ENCODE measurements around the gene ZGLP1.
A peak's percentile ranks its signal among the peaks of the same experiment; 100 is the strongest.

Gene ZGLP1

GRCh38 chr19:10335352-10335985, 25.9 kb upstream of the ZGLP1 start:
- Histone ChIP-seq H3K27ac (ENCODE audit: low read depth, low read length) (no peak overlapping the region), H3K4me3 (ENCODE audit: low read depth, low read length) (peak overlapping the region; percentile 84)

GRCh38 chr19:10334588-10335351, 25.2 kb upstream of the ZGLP1 start:
- peak overlapping the region; percentile 84 for H3K4me3 ChIP-seq (ENCODE audit: low read depth, low read length)
- peaks cover 12% of the 10 kb centered on the region for H3K36me3 ChIP-seq (ENCODE audit: control insufficient read depth, insufficient read depth, low read length)
- no peaks in the 10 kb centered on the region for H3K27me3 ChIP-seq (ENCODE audit: control insufficient read depth, insufficient read depth, low read length)
- H3K4me1 ChIP-seq (ENCODE audit: control insufficient read depth, insufficient read depth, low read length) = peaks cover 27% of the 10 kb centered on the region
- peak overlapping the region; percentile 43 for H3K9ac ChIP-seq (ENCODE audit: low read length)
- no peaks in the 10 kb centered on the region for H3K9me3 ChIP-seq (ENCODE audit: control insufficient read depth, insufficient read depth, low read depth, low read length)
- no peak overlapping the region for H3K27ac ChIP-seq (ENCODE audit: low read depth, low read length)

More at GRCh38 chr19:10335352-10335985, 25.9 kb upstream of the ZGLP1 start:
- Histone ChIP-seq H3K36me3 (ENCODE audit: control insufficient read depth, insufficient read depth, low read length) (peaks cover 5% of the 10 kb centered on the region), H3K9ac (ENCODE audit: low read length) (no peak overlapping the region), H3K4me1 (ENCODE audit: control insufficient read depth, insufficient read depth, low read length) (peaks cover 28% of the 10 kb centered on the region), H3K27me3 (ENCODE audit: control insufficient read depth, insufficient read depth, low read length) (no peaks in the 10 kb centered on the region), H3K9me3 (ENCODE audit: control insufficient read depth, insufficient read depth, low read depth, low read length) (no peaks in the 10 kb centered on the region)

- Histone ChIP-seq H3K27me3 (ENCODE audit: control insufficient read depth, insufficient read depth, low read length) (no peaks in the 10 kb centered on the region), H3K4me1 (ENCODE audit: control insufficient read depth, insufficient read depth, low read length) (peaks cover 22% of the 10 kb centered on the region), H3K9ac (ENCODE audit: low read length) (peak overlapping the region; percentile 52), H3K36me3 (ENCODE audit: control insufficient read depth, insufficient read depth, low read length) (peaks cover 20% of the 10 kb centered on the region), H3K9me3 (ENCODE audit: control insufficient read depth, insufficient read depth, low read depth, low read length) (no peaks in the 10 kb centered on the region), H3K27ac (ENCODE audit: low read depth, low read length) (no peak overlapping the region), H3K4me3 (ENCODE audit: low read depth, low read length) (peak overlapping the region; percentile 84)
Observed at GRCh38 chr19:10333758-10334587, 24.4 kb upstream of the ZGLP1 start.

GRCh38 chr19:10332965-10333757, 23.5 kb upstream of the ZGLP1 start, which contains the start of gene RAVER1:
TSS of gene RAVER1 (minus strand) at chr19:10333529. CDS start at chr19:10333507, 22 bp downstream.
- Histone ChIP-seq H3K4me3 (ENCODE audit: low read depth, low read length) (peak within 1 kb of the TSS; percentile 84), H3K9ac (ENCODE audit: low read length) (peak within 1 kb of the TSS; percentile 95), H3K27me3 (ENCODE audit: control insufficient read depth, insufficient read depth, low read length) (no peaks in the 10 kb centered on the region), H3K36me3 (ENCODE audit: control insufficient read depth, insufficient read depth, low read length) (peaks cover 28% of the 10 kb centered on the region), H3K27ac (ENCODE audit: low read depth, low read length) (peak within 1 kb of the TSS; percentile 84; the same call in 1 of the 2 replicates), H3K4me1 (ENCODE audit: control insufficient read depth, insufficient read depth, low read length) (peaks cover 17% of the 10 kb centered on the region; the same call in 1 of the 2 replicates), H3K9me3 (ENCODE audit: control insufficient read depth, insufficient read depth, low read depth, low read length) (no peaks in the 10 kb centered on the region)

GRCh38 chr19:10332158-10332964, 22.7 kb upstream of the ZGLP1 start:
- Histone ChIP-seq H3K27ac (ENCODE audit: low read depth, low read length) (0 out of 2 replicates have a peak overlapping the region, but pooled peaks have one; percentile 84), H3K9me3 (ENCODE audit: control insufficient read depth, insufficient read depth, low read depth, low read length) (no peaks in the 10 kb centered on the region), H3K27me3 (ENCODE audit: control insufficient read depth, insufficient read depth, low read length) (no peaks in the 10 kb centered on the region), H3K4me3 (ENCODE audit: low read depth, low read length) (peak overlapping the region; percentile 84), H3K9ac (ENCODE audit: low read length) (peak overlapping the region; percentile 95), H3K36me3 (ENCODE audit: control insufficient read depth, insufficient read depth, low read length) (peaks cover 36% of the 10 kb centered on the region), H3K4me1 (ENCODE audit: control insufficient read depth, insufficient read depth, low read length) (peaks cover 17% of the 10 kb centered on the region; the same call in 1 of the 2 replicates)

- peaks cover 60% of the 10 kb centered on the region for H3K36me3 ChIP-seq (ENCODE audit: control insufficient read depth, insufficient read depth, low read length)
- no peak overlapping the region for H3K27ac ChIP-seq (ENCODE audit: low read depth, low read length)
- no peaks in the 10 kb centered on the region for H3K27me3 ChIP-seq (ENCODE audit: control insufficient read depth, insufficient read depth, low read length)
- H3K4me1 ChIP-seq (ENCODE audit: control insufficient read depth, insufficient read depth, low read length) = peaks cover 7% of the 10 kb centered on the region; the same call in 1 of the 2 replicates
- H3K9ac ChIP-seq (ENCODE audit: low read length) = no peak overlapping the region
- no peak overlapping the region for H3K4me3 ChIP-seq (ENCODE audit: low read depth, low read length)
- H3K9me3 ChIP-seq (ENCODE audit: control insufficient read depth, insufficient read depth, low read depth, low read length) = no peaks in the 10 kb centered on the region
Observed at GRCh38 chr19:10329555-10329954, 19.9 kb upstream of the ZGLP1 start.

GRCh38 chr19:10328558-10329429, 19.2 kb upstream of the ZGLP1 start:
- Histone ChIP-seq H3K36me3 (ENCODE audit: control insufficient read depth, insufficient read depth, low read length) (peaks cover 68% of the 10 kb centered on the region), H3K9ac (ENCODE audit: low read length) (no peak overlapping the region), H3K4me1 (ENCODE audit: control insufficient read depth, insufficient read depth, low read length) (peaks cover 7% of the 10 kb centered on the region; the same call in 1 of the 2 replicates)

GRCh38 chr19:10327793-10328192, 18.2 kb upstream of the ZGLP1 start:
- no peaks in the 10 kb centered on the region for H3K27me3 ChIP-seq (ENCODE audit: control insufficient read depth, insufficient read depth, low read length)
- H3K4me1 ChIP-seq (ENCODE audit: control insufficient read depth, insufficient read depth, low read length) = peaks cover 7% of the 10 kb centered on the region; the same call in 1 of the 2 replicates
- H3K4me3 ChIP-seq (ENCODE audit: low read depth, low read length) = no peak overlapping the region
- no peaks in the 10 kb centered on the region for H3K9me3 ChIP-seq (ENCODE audit: control insufficient read depth, insufficient read depth, low read depth, low read length)
- H3K27ac ChIP-seq (ENCODE audit: low read depth, low read length) = no peak overlapping the region
- H3K36me3 ChIP-seq (ENCODE audit: control insufficient read depth, insufficient read depth, low read length) = peaks cover 78% of the 10 kb centered on the region
- no peak overlapping the region for H3K9ac ChIP-seq (ENCODE audit: low read length)

More at GRCh38 chr19:10328558-10329429, 19.2 kb upstream of the ZGLP1 start:
- H3K27ac ChIP-seq (ENCODE audit: low read depth, low read length) = no peak overlapping the region
- H3K27me3 ChIP-seq (ENCODE audit: control insufficient read depth, insufficient read depth, low read length) = no peaks in the 10 kb centered on the region
- no peaks in the 10 kb centered on the region for H3K9me3 ChIP-seq (ENCODE audit: control insufficient read depth, insufficient read depth, low read depth, low read length)
- no peak overlapping the region for H3K4me3 ChIP-seq (ENCODE audit: low read depth, low read length)

- no peak overlapping the region for H3K4me3 ChIP-seq (ENCODE audit: low read depth, low read length)
- H3K27ac ChIP-seq (ENCODE audit: low read depth, low read length) = no peak overlapping the region
- no peak overlapping the region for H3K9ac ChIP-seq (ENCODE audit: low read length)
- no peaks in the 10 kb centered on the region for H3K4me1 ChIP-seq (ENCODE audit: control insufficient read depth, insufficient read depth, low read length)
- peaks cover 94% of the 10 kb centered on the region for H3K36me3 ChIP-seq (ENCODE audit: control insufficient read depth, insufficient read depth, low read length)
- no peaks in the 10 kb centered on the region for H3K27me3 ChIP-seq (ENCODE audit: control insufficient read depth, insufficient read depth, low read length)
- H3K9me3 ChIP-seq (ENCODE audit: control insufficient read depth, insufficient read depth, low read depth, low read length) = no peaks in the 10 kb centered on the region
Observed at GRCh38 chr19:10325732-10326131, 16.1 kb upstream of the ZGLP1 start.

Data from HUES6 (cell line).